Stimulated activated CD4-positive, alpha-beta T cell treated with anti-CD3 and anti-CD28 coated beads, Interleukin-1b, Interleukin-23, amount 100 ng/mL, for 24 hours (primary cell): ENCODE measurements around the gene COQ7.
A peak's percentile ranks its signal among the peaks of the same experiment; 100 is the strongest.

ENCODE experiments used
- DNase-seq, 4 experiments: peaks; one replicate each; pipeline ENCODE4 v3.0.0-alpha.2; 2020; ENCODE audit warnings: low read depth in 4 of 4, low spot score in 1 of 4

Gene COQ7

DNA sequence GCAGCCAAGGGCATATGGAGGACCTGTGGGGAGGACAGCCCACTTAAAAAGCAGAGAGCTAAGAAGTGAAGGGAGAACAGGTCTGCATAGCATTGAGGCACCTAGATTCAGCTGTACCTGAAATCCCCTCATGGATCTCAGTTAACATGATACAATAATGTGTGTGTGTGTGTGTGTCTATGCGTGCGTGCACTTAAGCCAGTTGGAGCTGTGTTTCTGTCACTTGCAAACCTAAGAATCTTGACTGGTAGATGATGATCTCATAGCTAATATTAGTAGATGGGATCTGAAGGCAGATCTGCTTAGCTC, 44.6 kb downstream of the COQ7 start:
- DNase-seq, result no peak

DNA sequence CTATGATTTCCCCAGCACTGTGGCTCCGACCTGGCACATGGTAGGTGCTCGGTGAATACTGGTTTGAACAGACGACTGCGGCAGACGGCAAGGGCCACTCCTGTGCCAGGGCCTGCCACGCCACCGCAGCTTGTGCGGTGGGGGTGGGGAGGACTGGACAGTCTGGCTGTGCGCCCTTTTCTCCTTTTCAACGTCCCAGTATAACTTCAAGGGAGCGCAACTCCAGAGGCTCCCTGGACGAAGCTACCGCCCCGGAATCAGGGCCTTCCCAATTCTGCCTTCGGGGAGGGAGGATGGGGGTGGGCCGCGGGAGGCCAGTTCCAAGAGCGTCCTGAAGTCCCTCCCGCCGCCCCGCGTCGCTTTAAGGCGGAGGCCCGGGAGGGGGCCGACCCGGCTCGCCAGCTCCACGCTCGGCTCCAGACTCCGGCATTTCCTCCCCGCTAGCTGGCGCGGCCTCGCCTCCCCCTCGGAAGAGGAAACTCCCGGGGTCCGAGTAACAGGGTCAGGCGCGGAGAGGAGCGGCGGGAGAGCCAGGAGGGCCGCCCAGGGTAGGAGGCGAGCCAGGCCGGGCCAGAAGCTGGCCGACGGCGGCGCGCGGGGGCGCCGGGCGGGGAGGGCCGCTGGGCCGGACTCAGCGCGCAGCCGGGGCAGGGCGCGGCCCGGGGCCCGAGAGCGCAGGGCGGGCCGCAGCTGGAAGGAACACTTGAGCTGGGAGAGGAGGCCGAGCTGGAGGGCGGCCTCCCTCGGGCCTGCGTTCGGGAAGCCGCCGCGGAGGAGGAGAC, 46.4 kb downstream of the COQ7 start, which contains the start of gene ITPRIPL2:
ITPRIPL2 (plus strand) TSS at position 388 of the 782 bp plus-strand sequence. CDS start 498 bp downstream, outside the sequence.
- DNase-seq, result peak in 1 of 4 experiments; percentile 17

DNA sequence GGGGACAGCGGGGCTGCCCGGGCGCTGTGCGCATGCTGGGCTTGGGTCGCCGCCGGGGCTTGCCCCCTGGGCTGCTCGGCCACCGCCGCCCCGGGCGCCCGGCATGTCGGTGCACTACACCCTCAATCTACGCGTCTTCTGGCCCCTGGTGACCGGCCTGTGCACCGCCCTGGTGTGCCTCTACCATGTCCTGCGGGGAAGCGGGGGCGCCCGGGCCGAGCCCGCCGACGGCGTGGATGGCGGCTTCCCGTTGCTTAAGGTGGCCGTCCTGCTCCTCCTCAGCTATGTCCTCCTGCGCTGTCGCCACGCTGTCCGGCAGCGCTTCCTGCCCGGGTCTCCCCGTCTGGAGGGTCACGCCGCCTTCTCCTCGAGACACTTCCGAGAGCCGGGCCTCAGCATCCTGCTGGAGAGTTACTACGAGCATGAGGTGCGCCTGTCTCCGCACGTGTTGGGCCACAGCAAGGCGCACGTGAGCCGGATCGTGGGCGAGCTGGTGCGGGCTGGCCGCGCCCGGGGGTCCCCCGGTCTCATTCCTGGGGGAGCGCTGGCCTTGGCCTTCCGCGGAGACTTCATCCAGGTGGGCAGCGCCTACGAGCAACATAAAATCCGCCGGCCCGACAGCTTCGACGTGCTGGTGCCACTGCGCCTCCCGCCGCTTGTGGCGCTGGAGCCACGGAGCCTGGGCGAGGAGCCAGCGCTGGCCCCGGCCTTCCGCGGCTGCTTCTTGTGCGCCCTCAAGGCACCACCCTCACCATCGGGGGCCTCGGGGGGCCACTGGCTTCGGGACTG, 47.1 kb downstream of the COQ7 start:
- no peak for DNase-seq

DNA sequence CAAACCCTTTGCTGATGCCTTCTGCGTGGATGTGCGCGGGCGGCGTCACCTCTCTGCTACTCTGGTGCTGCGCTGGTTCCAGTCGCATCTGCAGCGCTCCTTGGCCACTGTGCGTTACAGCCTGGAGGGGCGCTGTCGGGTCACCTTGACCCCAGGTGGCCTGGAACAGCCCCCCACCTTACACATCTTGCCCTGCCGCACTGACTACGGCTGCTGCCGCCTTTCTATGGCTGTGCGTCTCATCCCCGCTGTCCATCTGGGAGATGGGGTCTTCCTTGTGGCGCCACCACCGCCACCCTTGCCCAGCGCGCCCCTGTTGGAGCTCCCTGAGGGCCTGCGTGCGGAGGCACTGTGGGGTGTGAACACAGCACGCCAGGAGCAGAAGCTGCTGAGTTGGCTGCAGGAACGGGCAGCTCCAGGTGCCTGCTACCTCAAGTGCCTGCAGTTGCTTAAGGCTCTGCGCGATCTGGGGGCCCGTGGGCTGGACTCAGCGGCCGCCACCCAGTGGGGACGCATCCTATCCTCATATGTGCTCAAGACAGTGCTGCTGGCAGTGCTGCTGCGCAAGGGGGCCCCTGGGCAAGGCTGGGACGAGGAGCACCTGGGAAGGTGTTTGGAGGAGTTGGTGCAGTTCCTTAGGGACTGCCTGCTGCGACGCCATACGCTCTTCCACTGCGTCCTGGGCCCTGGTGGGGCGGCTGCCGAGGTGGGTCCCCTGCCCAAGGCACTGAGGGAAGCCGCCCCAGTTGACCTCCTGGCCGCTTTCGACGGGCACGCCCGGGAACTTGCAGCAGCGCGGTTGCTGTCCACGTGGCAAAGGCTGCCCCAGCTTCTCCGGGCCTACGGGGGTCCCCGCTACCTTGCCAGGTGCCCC, 48.0 kb downstream of the COQ7 start:
- DNase-seq, result no peak

DNA sequence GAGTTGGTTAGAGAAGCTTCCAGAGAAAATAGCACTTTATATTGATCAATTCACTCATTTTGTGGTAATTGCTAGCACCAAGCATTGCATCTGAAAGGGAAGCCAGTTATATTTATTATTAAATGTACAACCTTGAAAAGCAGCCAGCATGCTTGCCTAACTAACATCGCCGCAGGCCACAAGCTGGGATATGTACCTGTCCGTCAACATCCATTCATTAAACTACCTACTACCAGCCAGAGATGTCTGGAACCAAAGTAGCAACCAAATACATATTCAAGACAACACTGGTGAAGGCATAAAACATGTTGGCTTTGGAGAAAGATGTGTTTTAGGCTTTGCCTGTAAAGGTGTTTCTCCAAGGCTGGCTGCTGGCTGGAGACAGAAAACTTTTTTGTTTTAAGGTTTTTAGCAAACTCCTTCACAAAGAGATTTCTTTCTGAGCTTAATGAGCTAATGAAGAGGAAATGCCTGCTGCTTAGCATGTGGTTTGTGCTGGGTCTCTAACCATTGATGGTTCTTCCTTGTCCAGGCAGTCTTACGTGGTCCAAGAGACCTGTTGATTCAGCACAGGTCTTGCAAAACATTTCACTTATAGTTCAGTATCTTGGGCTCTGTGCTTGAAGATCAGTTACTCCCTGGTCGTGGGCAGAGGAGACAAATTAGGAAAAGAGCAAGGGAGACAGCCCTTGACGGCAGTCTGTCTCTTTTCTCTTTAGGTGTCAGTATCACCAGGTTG, 49.5 kb downstream of the COQ7 start:
- no peak for DNase-seq

DNA sequence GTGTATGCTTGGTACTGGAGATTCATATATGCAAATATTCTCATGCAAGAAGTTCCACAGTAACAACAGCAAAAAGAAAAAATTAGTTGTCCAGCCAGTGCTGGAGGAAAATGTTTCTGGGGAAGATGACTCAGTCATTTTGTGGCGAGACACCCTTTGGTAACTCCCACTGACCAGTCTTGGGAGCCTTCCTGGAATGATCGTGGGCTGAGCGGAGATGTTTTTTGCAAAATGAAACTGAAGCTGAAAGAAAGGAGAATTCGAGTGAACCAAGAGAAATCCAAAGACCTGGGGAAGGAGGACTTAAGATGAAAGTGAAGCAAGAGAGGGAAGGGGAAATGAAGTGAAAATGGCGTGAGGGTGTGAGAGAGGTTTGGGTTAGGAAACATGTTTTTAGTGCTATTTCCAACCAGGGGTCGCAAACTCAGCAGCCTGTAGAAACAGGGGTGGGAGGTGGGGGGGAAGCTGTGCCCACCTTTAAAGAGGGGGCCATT, 51.6 kb downstream of the COQ7 start:
- DNase-seq, result peak in 1 of 4 experiments; percentile 27

DNA sequence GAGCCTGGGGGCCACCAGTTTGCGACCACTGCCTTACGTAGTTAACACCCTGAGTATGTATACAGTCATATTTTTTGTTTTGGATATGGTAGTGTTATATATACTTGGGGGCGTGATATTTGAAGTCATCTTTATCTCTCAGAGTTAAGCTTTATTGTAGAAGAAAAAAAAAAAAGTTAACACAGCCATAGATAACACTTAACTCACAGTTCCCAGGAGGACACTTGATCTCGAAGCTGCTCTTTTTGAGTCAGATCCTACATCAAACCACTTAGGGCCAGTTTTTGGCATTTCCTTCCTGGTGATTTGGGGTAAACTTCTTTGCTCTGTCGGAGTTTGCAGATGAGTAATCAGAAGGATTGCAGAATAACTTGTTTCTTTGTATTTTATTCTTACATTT, 52.1 kb downstream of the COQ7 start:
- no peak for DNase-seq

DNA sequence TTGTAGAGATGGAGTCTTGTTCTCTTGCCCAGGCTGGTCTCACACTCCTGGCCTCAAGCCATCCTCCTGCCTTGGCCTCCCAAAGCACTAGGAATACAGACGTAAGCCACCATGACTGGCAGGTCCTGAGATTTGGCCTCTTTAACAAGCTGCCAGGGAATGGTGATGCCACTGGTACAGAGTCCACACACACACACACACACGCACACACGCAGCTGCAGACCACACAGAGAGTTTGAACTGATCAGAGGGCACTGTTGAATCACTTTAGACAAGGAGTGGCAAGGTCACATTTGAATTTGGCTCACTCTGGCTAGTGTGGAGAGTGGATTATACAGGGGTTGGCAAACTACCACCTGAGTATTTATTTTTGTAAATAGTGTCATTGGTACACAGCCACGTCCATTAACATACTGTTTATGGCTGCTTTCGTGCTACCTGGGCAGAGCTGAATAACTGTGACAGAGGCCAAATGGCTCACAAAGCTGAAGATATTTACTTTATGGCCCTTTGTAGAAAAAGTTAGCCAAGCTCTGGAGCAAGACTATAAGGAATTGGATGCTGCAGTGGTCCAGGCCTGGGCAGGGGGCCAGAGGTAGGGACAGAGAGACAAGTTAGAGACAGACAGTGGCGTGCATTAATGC, 56.2 kb downstream of the COQ7 start:
- no peak for DNase-seq

DNA sequence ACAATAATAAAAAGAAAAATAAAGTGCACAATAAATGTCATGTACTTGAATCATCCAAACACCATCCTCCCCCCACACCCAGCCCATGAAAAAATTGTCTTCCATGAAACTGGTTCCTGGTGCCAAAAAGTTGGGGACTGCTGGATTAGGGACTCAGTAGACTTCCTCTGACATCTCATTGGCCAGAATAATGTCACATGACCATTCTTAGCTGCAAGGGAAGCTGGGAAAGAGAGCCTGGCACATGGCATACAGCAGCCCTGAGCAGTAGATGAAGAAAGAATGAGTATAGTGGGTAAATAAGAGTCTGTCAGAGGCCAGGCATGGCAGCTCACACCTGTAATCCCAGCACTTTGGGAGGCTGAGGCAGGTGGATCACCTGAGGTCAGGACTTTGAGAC, 58.9 kb downstream of the COQ7 start:
- DNase-seq, result no peak

DNA sequence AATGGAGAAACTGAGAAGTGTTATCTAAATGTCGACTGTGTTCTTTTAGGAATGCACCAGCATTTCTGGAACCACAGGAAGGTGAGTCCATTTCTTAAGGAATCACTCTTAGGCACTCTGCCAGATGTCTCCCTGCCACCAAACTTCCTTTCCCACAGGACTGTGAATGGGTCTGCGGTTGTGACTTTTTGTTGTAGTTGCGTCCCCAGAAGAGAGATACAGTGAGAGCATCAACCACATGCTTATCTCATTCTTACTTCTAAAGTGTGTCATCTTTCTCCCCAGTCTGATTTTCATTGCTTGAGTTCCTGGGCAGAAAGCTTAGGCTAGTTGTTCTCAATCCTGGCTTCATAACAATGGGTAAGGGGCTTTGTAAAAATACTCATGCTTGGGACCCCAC, 59.8 kb downstream of the COQ7 start:
- no peak for DNase-seq

DNA sequence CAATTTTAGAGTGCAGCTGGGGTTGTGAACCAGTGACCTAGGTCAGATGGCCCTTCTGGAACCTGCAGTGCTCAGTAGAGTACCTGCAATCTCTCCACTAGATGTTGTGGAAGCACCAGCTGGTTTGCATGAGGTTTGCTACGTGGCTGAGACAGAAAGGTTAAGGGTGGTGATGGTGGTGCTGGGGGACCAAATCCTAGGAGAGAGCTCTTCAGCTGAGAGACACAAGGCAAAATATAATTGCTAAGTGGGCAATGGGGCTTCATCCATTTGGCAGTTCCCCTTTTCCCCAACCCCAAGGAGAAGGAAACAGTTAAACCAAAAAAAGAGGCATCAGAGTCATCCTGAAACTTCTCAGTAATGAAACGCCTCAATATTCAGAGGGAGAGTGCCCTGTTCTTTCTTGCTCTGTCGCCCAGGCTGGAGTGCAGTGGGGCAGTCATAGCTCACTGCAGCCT, 60.3 kb downstream of the COQ7 start:
- DNase-seq, result no peak

DNA sequence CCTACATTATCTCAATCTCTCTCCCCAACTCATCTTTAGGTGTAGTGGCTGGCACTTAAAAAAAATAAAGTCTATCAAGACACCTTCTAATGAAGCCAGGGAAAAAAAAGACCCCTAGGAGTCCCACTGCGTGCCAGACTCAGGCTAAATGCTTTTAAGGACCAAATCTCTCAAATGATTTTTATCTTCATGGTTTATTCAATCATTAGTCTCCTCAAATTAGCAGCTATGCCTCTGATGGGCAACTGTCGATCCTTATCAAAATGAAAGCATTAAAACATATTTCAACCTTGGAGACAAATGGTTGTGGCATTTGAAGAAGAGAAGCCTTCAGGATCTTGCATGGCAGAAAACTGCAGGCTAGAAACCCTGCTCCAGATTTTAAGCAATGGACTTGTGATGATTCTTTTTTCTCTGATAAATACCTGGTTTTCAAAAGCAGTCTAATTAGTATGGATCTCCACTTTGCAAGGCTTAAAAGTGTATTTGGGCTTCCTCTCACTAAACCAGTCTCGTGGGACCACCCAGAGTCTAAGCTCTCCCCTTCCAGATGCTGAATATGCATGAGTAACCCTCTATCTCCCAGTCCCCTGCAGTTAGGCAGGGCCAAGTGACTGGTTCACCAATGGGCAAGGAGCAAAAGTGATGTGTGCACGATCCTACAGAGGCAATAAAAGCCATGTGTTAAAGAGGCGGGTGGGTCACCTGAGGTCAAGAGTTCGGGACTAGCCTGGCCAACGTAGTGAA, 61.2 kb downstream of the COQ7 start:
- DNase-seq, result no peak
